Retinal pigment epithelial cell (primary cell): ENCODE measurements around the gene NCKAP5.

Experiments used
- DNase-seq: peaks from one replicate; pipeline ENCODE4 v3.0.0-alpha.2; 2010; ENCODE audit warnings: low read depth
- H3K4me3 ChIP-seq: 2 replicates; pipeline ENCODE4 v1.5.1; 2011; ENCODE audit warnings: mild to moderate bottlenecking, low read length, control low read depth, moderate library complexity
- CTCF ChIP-seq: conservative IDR thresholded peaks from 2 replicates; pipeline ENCODE4 v1.5.1; 2011; ENCODE audit warnings: low read depth, low read length, control low read depth, inconsistent platforms

The NCKAP5 gene

GRCh38 chr2:132915812-132916549, 652.3 kb downstream of the NCKAP5 start:
- DNase-seq: no peak
- TF ChIP-seq CTCF: no peak

GRCh38 chr2:132911726-132912724, 656.2 kb downstream of the NCKAP5 start:
- no peak overlapping the region for H3K4me3 ChIP-seq
- peak; percentile 27 for TF ChIP-seq CTCF
- no peak for DNase-seq

More at GRCh38 chr2:132915812-132916549, 652.3 kb downstream of the NCKAP5 start:
- no peak overlapping the region for H3K4me3 ChIP-seq

GRCh38 chr2:132910432-132910831, 657.8 kb downstream of the NCKAP5 start:
- no peak overlapping the region for H3K4me3 ChIP-seq
- DNase-seq: no peak
- TF ChIP-seq CTCF: no peak

GRCh38 chr2:132909427-132909826, 658.8 kb downstream of the NCKAP5 start:
- TF ChIP-seq CTCF: no peak
- no peak for DNase-seq
- no peak overlapping the region for H3K4me3 ChIP-seq

- TF ChIP-seq CTCF: no peak
- no peak for DNase-seq
- H3K4me3 ChIP-seq: no peak overlapping the region
Measured at GRCh38 chr2:132904142-132904842, 664.0 kb downstream of the NCKAP5 start.

GRCh38 chr2:132902626-132903025, 665.6 kb downstream of the NCKAP5 start:
- no peak for TF ChIP-seq CTCF
- H3K4me3 ChIP-seq: no peak overlapping the region
- DNase-seq: no peak
